Activated CD4-positive, alpha-beta T cell treated with anti-CD3 and anti-CD28 coated beads, Interleukin-2, amount 50 U/mL, for 1 hour (primary cell): ENCODE measurements around the gene MS4A4A.

ENCODE experiments used
- DNase-seq: peaks from one replicate; pipeline ENCODE4 v3.0.0-alpha.2; 2020

Gene MS4A4A

GRCh38 chr11:60303661-60304060 lies 23.2 kb downstream of the MS4A4A start:
- no peak for DNase-seq

- no peak for DNase-seq
Observed at GRCh38 chr11:60305906-60306619, 25.6 kb downstream of the MS4A4A start.

- DNase-seq, result no peak
Observed at GRCh38 chr11:60307507-60308195, 27.2 kb downstream of the MS4A4A start.

DNA sequence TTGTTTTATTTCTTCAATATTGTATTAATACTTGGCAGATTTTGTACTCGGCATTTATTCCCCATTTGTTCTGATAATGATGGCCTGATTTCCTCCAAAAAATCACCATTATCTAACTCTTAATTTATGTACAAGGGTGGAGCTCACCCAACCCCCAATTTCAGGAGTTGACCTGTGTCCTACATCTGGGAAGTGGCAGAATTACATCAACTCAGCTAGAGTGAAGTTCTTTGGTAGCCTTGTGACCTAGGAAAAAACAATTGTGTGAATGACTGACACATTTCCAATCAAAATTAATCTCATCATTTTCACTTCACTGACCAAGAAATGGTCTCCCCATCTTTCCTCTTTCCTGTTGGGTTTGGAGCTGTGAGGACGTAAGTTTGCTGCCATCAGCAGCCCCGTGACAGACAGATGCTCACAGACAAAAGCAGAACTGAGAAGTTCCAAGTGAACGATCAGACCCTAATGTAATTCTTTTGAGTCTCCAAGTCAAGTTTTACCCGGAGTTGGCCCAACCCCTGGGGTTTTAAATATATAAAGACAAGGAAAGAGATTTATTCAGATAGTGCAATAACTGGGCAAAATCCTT lies 30.0 kb downstream of the MS4A4A start:
- DNase-seq, result no peak

DNA sequence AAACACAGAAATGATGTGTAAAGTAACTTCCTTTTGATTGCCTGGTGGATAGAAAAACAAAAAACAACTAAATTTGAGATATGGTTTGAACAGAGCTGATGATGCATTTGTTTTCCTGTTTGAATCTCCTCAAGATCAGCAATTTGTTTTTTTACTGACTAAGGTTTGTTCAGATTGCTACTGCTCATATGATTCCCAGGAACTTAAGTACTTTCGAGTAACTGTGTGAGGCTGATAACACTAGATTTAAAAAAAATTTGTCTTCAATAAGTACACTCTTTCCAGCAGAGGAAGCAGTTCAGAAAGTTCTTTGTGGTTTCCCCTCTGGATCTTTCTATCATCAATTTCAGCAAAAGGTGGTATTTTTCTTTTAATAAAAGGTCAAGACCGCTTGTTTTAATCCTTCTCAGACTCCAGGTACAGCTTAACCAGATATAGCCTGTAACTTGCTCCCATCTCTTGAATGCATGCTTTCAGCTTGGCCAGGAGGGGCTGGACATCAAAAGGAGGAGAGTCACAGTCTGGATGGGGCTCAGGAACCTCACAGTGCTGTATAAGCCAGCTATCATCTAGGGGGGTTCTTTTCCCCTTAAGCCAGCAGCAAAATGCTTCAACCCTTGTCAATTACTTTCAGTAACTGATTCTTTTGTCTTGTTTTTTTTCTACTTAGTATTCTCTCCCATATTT lies 34.3 kb downstream of the MS4A4A start:
- DNase-seq, result no peak

DNA sequence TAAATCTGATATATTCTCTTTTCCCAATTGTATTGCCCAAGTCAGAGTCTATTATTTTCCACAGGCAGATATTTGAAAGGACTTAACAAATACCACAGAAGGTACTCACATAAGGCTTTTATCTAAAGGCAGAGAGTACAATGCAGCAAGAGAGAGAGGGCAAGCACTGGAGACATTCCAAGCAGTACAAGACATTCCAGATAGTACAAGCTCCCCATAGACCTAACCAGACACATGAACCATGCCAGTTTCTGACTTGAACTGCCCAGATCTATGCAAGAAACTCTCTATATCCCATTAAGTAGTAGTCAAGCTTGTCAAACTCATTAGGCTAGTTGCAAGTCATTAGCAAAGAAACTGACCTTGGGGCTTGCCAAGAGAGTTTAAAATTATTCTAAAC lies 35.4 kb downstream of the MS4A4A start:
- DNase-seq, result no peak

DNA sequence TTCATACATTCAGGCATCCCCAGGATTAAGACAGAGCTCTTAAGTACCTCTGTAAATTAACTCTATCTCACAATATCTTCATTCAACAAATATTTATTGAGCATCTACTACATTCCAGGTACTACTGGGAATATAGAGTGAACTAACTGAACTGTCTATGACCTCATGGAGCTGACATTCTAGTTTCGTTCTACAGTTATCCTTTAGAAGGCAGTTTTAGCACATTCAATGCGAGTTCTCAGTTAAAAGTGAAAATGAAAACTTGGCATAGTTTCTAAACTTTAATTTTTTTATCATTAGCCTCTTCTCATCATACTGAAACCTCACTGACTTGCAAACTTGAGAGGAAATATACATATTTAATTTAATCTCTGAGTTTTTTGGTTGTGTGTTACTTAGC lies 35.9 kb downstream of the MS4A4A start:
- no peak for DNase-seq

GRCh38 chr11:60318726-60319125 lies 38.3 kb downstream of the MS4A4A start:
- DNase-seq, result no peak

DNA sequence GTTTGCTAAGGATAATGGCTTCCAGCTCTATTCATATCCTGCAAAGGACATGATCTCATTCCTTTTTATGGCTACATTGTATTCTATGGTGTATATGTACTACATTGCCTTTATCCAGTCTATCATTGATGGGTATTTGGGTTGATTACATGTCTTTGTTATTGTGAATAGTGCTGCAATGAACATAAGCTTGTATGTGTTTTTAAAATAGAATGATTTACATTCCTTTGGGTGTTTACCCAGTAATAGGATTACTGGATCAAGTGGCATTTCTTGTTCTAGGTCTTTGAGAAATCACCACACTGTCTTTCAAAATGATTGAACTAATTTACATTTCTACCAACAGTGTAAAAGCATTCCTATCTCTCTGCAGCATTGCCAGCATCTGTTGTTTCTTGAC lies 40.6 kb downstream of the MS4A4A start:
- DNase-seq, result no peak

DNA sequence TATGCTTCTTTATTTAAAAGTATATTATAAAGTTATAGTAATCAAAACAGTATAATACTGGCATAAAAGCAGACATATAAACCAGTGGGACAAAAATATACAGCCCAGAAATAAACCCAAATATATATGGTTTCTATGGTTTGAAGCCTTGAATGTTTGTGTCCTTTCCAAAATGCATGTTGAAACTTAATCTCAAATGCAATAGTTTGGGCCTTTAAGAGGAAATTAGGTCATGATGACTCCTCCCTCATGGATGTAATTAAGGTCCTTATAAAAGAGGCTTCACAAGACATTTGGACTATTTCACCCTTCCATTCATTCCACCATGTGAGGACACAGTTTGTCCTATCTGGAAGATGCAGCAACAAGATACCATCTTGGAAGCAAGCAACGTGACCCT lies 46.5 kb downstream of the MS4A4A start, which contains the start of gene MS4A6E:
Gene MS4A6E (plus strand): TSS at position 301 of the 400 bp plus-strand sequence. CDS start 7,641 bp downstream, outside the sequence.
- no peak for DNase-seq

GRCh38 chr11:60328460-60328859 lies 48.0 kb downstream of the MS4A4A start:
- DNase-seq, result no peak

GRCh38 chr11:60332846-60333245 lies 52.4 kb downstream of the MS4A4A start:
- no peak for DNase-seq

GRCh38 chr11:60334005-60334620 lies 53.6 kb downstream of the MS4A4A start:
- DNase-seq, result peak; percentile 55

DNA sequence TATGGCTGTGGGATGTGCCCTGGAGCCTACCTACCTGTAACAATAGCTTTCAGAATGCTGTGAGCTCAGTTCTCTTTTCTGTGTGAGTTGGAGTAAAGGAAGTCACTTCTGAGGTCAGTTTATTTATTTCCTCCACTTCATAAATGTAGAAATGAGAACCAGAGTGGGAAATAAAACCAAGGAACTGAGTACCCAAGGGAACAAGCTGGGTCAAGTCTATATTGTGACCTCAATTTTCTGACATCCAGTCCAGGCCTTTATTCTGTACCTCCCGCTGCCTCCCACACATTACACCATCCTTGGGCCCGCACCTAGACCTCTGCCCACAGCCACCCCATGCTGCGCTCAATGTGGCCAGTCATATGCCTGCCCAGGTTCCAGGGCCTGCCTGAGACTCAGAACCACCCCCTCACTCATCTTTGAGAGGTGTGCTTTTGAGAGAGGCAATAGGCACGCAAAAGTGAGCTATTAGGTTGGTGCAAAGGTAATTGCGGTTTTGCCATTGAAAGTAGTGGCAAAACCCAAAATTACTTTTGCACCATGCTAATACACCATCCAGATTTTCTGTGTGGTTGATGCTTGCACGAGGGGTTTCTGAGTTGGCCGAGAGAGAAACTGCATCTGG lies 56.4 kb downstream of the MS4A4A start:
- no peak for DNase-seq

GRCh38 chr11:60338053-60338452 lies 57.6 kb downstream of the MS4A4A start:
- no peak for DNase-seq

- DNase-seq, result no peak
Observed at GRCh38 chr11:60339356-60339755, 58.9 kb downstream of the MS4A4A start.

DNA sequence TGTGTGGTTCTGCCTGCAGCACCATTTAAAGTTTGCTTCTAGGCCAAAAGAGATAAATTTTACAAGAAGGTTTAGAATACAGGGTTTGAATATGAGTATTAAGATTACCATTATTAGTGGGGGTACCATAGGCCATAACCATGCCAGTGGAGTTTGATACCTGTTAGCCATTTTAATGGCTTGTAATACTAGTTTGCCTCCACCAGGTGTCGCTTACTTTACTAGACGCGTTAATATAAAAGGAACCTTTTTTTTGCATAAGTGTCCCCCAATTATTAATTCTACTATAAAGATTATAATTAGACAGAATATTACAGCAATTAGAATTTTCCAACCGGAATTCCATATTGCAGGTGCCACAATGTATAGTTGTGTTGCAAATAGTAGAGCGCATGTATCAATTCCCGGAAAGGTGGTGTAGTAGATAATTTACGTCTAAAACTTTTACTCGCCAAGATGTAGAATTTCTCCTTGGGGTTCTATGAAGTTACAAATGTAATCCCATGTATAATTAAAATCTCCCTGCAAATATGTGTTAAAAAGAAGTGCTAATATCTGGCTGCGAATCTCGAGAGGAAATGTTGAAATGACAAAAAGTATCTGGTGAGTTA lies 62.7 kb downstream of the MS4A4A start:
- no peak for DNase-seq

GRCh38 chr11:60344146-60344545 lies 63.7 kb downstream of the MS4A4A start:
- no peak for DNase-seq

GRCh38 chr11:60345489-60345888 lies 65.0 kb downstream of the MS4A4A start:
- no peak for DNase-seq

DNA sequence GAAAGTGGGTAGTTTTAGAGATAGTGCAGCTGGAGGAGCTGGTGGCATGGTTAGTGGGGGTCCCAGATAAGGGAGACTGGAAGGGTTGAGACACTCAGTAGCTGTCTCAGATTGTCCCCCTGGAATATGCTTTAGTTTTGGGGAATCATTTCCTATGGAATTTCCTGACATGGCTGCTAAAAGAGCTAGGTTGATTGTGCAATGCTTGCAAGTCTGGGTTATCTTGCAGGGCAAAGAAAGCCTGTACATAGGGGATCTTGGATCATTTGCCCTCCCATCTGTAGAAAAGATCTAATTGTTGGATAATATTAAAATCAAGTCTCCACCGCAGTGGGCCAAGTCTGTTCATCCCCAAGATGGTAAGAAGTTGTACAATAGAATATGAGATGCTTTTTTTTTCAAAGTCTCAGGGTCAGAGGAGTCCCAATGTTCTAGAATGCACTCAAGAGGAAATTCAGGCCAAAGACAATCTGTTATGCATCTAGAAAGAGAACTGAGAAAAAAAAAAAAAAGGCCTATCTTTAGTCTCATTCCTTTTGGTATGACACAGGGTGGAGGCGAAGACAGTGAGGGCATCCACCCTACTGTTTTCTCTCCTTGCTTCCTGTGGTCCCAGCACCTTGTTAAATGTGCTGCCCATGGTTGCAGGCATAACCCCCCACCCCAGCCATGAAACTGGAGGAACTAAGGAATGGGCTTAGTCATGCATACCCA lies 66.8 kb downstream of the MS4A4A start:
- DNase-seq, result no peak

DNA sequence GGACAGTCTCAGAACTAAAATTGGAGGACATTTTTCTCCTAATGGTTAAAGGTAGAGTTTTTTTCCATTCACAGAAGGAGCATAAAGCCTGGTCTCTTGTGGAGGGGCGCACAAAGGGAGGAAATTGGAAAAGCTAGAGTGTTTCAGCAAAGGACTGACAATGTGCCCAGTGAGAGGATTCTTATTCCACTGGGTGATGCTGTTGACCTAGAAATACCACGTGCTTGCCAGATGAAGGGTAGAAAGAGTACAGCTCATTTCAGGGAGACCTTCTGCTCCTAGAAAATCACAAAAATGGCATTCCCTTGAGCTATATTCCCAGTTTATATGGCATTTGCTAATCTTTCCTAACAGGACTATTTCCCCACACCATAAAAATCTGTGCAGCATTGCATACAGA lies 67.7 kb downstream of the MS4A4A start:
- DNase-seq, result no peak
